Spleen (tissue), 11 donors: ENCODE results near the gene POC5. TPM values are rescaled to one million over a fixed set of nuclear protein-coding genes. Genes with fewer than 3 reads are reported as not detected.
"Not testable (repeated sequence)": the region's sequence is repeated elsewhere in the genome, so short reads cannot be mapped to it uniquely, and the experiment has no call there.

Source experiments
- DNase-seq: peaks from one replicate; pipeline ENCODE4 v3.0.0-alpha.2; 2020
- H3K27ac ChIP-seq, 8 donors: fragments of 200-600 bp; sonication (generic) in 7 of 8; 1 replicate in 4 of 8; 2 replicates in 4 of 8; pipeline versions ENCODE4 v1.5.0 to v1.8.0; 2016 to 2021; ENCODE audit warnings: inconsistent platforms in 4 of 8, mild to moderate bottlenecking in 4 of 8, moderate library complexity in 1 of 8
- H3K27me3 ChIP-seq, 7 donors: fragments of 200-600 bp; sonication (generic) in 6 of 7; replicated peaks in 1 of 7; 1 replicate in 4 of 7; 2 replicates in 3 of 7; pipeline versions ENCODE4 v1.5.0 to v1.8.0; 2016 to 2021; ENCODE audit warnings: inconsistent platforms in 3 of 7, mild to moderate bottlenecking in 1 of 7
- H3K36me3 ChIP-seq, 6 donors: fragments of 200-600 bp; sonication (generic) in 5 of 6; 1 replicate in 4 of 6; 2 replicates in 2 of 6; pipeline versions ENCODE4 v1.5.0 to v1.8.0; 2016 to 2021; ENCODE audit warnings: inconsistent platforms in 2 of 6
- H3K4me1 ChIP-seq, 6 donors: fragments of 200-600 bp; sonication (generic) in 5 of 6; 1 replicate in 3 of 6; 2 replicates in 3 of 6; pipeline versions ENCODE4 v1.5.0 to v1.8.0; 2016 to 2021; ENCODE audit warnings: inconsistent platforms in 3 of 6
- H3K4me3 ChIP-seq, 8 donors: fragments of 200-600 bp; sonication (generic) in 7 of 8; 1 replicate in 4 of 8; 2 replicates in 4 of 8; pipeline versions ENCODE4 v1.5.0 to v1.8.0; 2016 to 2021; ENCODE audit warnings: inconsistent platforms in 4 of 8, mild to moderate bottlenecking in 4 of 8, moderate library complexity in 2 of 8
- H3K9me3 ChIP-seq, 8 donors: fragments of 200-600 bp; sonication (generic) in 7 of 8; 1 replicate in 4 of 8; 2 replicates in 4 of 8; pipeline versions ENCODE4 v1.5.0 to v1.8.0; 2016 to 2021; ENCODE audit warnings: inconsistent platforms in 4 of 8
- CTCF ChIP-seq, 11 experiments: fragments of 200-600 bp in 7 of 11; fragments of 450-650 bp in 4 of 11; sonication (generic) in 4 of 11; IDR thresholded peaks in 8 of 11; conservative IDR thresholded peaks in 3 of 11; 1 replicate in 7 of 11; 2 replicates in 4 of 11; pipeline versions ENCODE4 v1.4.0 to v1.8.0; 2016 to 2021; ENCODE audit warnings: antibody characterized with exemption in 11 of 11, inconsistent platforms in 4 of 11, mild to moderate bottlenecking in 1 of 11
- POLR2A ChIP-seq, 3 donors: fragments of 450-650 bp; IDR thresholded peaks; one replicate each; pipeline ENCODE4 v1.5.1; 2017; ENCODE audit warnings: antibody characterized with exemption in 3 of 3, mild to moderate bottlenecking in 1 of 3
- POLR2AphosphoS5 ChIP-seq, 3 donors: sonication (generic); formaldehyde crosslinking; IDR thresholded peaks; one replicate each; pipeline ENCODE4 v1.5.1; 2017; ENCODE audit warnings: antibody characterized with exemption in 3 of 3
- WGBS, 5 donors: extraction: QIAGEN DNeasy Blood & Tissue Kit in 3 of 5; methylation state at CpG; one replicate each; pipeline versions ENCODE4 v1.1.5 to v1.1.7; 2013 to 2018; 5-methylcytosine and 5-hydroxymethylcytosine counted together
- intact Hi-C: fragments of 100-400 bp; cut with DNase I; formaldehyde crosslinking; loops from one replicate; pipeline ENCODE4 v1.15.0; 2023; ENCODE audit warnings: low total_unique reads
- polyA plus RNA-seq, 3 donors: library from polyadenylated mRNA; stranded (reverse); fragments of 200-250 nt; gene quantifications; one replicate each; pipeline ENCODE4 v1.2.1, GENCODE V29; 2013
- total RNA-seq, 7 donors: library from RNA; depleted of rRNA in 3 of 7; stranded (reverse); fragments of >200 nt in 3 of 7; fragmentation: NEBNext Ultra II Directional in 4 of 7; extraction: Animal tissue kit (Norgen Biotek cat#: 25700) in 4 of 7; gene quantifications; one replicate each; pipeline versions ENCODE4 v1.1.0 to v1.2.1, GENCODE V29; 2016 to 2021
- donor health status: healthy with polysubstance abuse.
- donor health status: DM: no; HTN: no; CAD: no; lungs with moderate emphysema.
- donor health status: DM: no; HTN: no; CAD: no.
- donor health status: Bipolar disorder and iron deficiency.
- donor health status: healthy.
- donor health status: DM: no; HTN: no; CAD: no.
- donor health status: DM: yes; HTN: yes; CAD: no.

POC5 gene
- total and polyA plus RNA-seq, 10 donors: 11.2 to 36.0 (median 15.3) TPM

- 48 to 62% (median 57%) methylated on average over 6 of the region's 6 CpGs for WGBS, 5 donors
- no peaks in the 10 kb centered on the region for H3K36me3 ChIP-seq
- H3K27me3 ChIP-seq: no peaks in the 10 kb centered on the region
- DNase-seq: no peak
- no peak overlapping the region for H3K27ac ChIP-seq
- intact Hi-C loops: no loop called here
- H3K4me1 ChIP-seq: no peaks in the 10 kb centered on the region
- peaks cover 0 to 11% (median 7%) of the 10 kb centered on the region in 8 donors for H3K9me3 ChIP-seq
- TF ChIP-seq CTCF (IDR thresholded peaks at IDR 0.05 in 8 of 11, conservative IDR thresholded peaks at IDR 0.05 in 3 of 11) (peak in 7 of 11 experiments; percentile 22 to 54 (median 32)), POLR2A (IDR thresholded peaks at IDR 0.05) (no peak)
- no peak overlapping the region for H3K4me3 ChIP-seq
Measured at GRCh38 chr5:75734913-75735789, 17.9 kb upstream of the POC5 start.

DNA sequence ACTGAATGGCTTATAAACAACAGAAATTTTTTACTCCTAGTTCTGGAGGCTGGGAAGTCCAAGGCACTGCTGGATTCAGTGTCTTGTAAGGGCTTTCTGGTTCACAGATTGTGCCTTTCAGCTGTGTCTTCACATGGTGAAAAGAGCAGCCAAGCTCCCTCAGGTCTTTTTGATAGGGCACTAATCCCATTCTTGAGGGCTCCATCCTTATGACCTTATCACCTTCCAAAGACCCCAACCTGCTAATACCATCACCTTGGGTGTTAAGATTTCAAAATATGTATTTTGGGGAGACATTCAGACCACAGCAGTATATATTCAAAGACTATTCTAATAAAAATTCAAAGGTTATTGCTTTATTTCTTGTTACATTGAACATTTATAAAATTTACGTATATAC, 16.5 kb upstream of the POC5 start:
- intact Hi-C loops: no loop called here
- Histone ChIP-seq H3K4me1 (no peaks in the 10 kb centered on the region), H3K36me3 (no peaks in the 10 kb centered on the region), H3K27me3 (no peaks in the 10 kb centered on the region), H3K4me3 (no peak overlapping the region), H3K27ac (no peak overlapping the region), H3K9me3 (peaks cover 0 to 11% (median 7%) of the 10 kb centered on the region in 8 donors)
- TF ChIP-seq POLR2AphosphoS5 (IDR thresholded peaks at IDR 0.05) (no peak), POLR2A (IDR thresholded peaks at IDR 0.05) (no peak), CTCF (IDR thresholded peaks at IDR 0.05 in 8 of 11, conservative IDR thresholded peaks at IDR 0.05 in 3 of 11) (no peak)
- DNase-seq: no peak
- 96 to 98% (median 98%) methylated on average over 1 of the region's 1 CpG for WGBS, 5 donors

DNA sequence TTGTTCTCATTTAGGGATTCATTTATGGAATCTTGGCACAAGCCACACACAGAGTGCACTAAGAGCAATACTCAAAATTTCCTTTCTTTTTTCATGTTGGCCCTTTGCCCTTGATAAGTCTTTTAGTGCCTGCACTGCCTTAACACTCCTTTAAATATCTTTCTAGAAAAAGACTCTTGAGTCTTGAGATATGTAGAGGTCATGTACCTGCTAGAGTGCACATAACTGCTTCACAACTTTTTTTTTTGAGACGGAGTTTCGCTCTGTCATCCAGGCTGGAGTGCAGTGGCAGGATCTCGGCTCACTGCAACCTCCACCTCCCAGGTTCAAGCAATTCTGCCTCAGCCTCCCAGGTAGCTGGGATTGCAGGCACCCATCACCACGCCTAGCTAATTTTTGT, 14.3 kb upstream of the POC5 start:
- H3K4me1 ChIP-seq, H3K4me3 ChIP-seq, H3K36me3 ChIP-seq, H3K27me3 ChIP-seq, H3K27ac ChIP-seq, intact Hi-C loops, DNase-seq: not testable (repeated sequence)
- peaks cover 0 to 11% (median 7%) of the 10 kb centered on the region in 8 donors for H3K9me3 ChIP-seq
- 92 to 96% (median 96%) methylated on average over 4 of the region's 4 CpGs for WGBS, 5 donors

GRCh38 chr5:75729321-75729720, 12.1 kb upstream of the POC5 start:
- Histone ChIP-seq H3K4me3 (no peak overlapping the region), H3K9me3 (peaks cover 0 to 11% (median 7%) of the 10 kb centered on the region in 8 donors), H3K4me1 (no peaks in the 10 kb centered on the region), H3K36me3 (no peaks in the 10 kb centered on the region), H3K27ac (peak overlapping the region in 5 of 8 donors; percentile 44 to 67 (median 61)), H3K27me3 (no peaks in the 10 kb centered on the region)
- intact Hi-C loops: loop anchor here (10.0 kb wide), 1 partner anchor 525 kb away; no protein-coding TSS in a partner anchor
- DNase-seq: no peak
- TF ChIP-seq POLR2AphosphoS5 (IDR thresholded peaks at IDR 0.05) (no peak), POLR2A (IDR thresholded peaks at IDR 0.05) (no peak), CTCF (IDR thresholded peaks at IDR 0.05 in 8 of 11, conservative IDR thresholded peaks at IDR 0.05 in 3 of 11) (no peak)
- WGBS, 5 donors: 61 to 89% (median 81%) methylated on average over 3 of the region's 3 CpGs
